Measurements from ENCODE around the gene ARV1.
"Not testable (repeated sequence)": the region's sequence is repeated elsewhere in the genome, so short reads cannot be mapped to it uniquely, and the experiment has no call there.

- TF ChIP-seq NR2C2 (IDR thresholded peaks at IDR 0.05; ENCODE audit: borderline replicate concordance, control insufficient read depth, insufficient read length, low read depth); CTCF (IDR thresholded peaks at IDR 0.05 in 2 of 3, conservative IDR thresholded peaks at IDR 0.05 in 1 of 3; ENCODE audit: control insufficient read depth in 2 of 3, extremely low read depth in 1 of 3, insufficient read depth in 1 of 3, low read depth in 3 of 3, low read length in 3 of 3); IRF4 (IDR thresholded peaks at IDR 0.05; ENCODE audit: low read depth, low read length); NFIC (IDR thresholded peaks at IDR 0.05; ENCODE audit: low read depth, low read length): not testable (repeated sequence)
Measured at GRCh38 chr1:231029247-231029646, 50.4 kb downstream of the ARV1 start.
